A673 (cell line): ENCODE results near the gene EXOSC10. TPM values are rescaled to one million over a fixed set of nuclear protein-coding genes. Genes with fewer than 3 reads are reported as not detected.

Experiments
- BruUV-seq: library from RNA; stranded (reverse); fragments of 400-500 nt; replicated peaks from 2 replicates; lab custom pipeline; 2021; lab: Mats Ljungman, UMichigan
- CTCF ChIA-PET: fragments of 300-600 bp; sonication (Branson Sonifier 250); formaldehyde crosslinking; loops from one replicate; lab custom pipeline; 2022; ENCODE audit warnings: antibody characterized with exemption; lab: Charles Lee
- POLR2A ChIA-PET: fragments of 300-600 bp; sonication (Branson Sonifier 250); formaldehyde crosslinking; loops from one replicate; lab custom pipeline; 2022; ENCODE audit warnings: antibody characterized with exemption; ENCODE audit not compliant: low non-redundant PET; lab: Charles Lee
- DNase-seq: peaks from one replicate; pipeline ENCODE4 v3.0.0-alpha.2; 2015; ENCODE audit warnings: low spot score
- H3K27ac ChIP-seq: fragments of 200-600 bp; sonication (generic); 2 replicates; pipeline ENCODE4 v1.5.1; 2016; ENCODE audit warnings: mixed run types, low read depth, mild to moderate bottlenecking, mixed read lengths, antibody characterized with exemption, low read length; ENCODE audit not compliant: poor library complexity, severe bottlenecking
- H3K27me3 ChIP-seq: fragments of 200-600 bp; sonication (generic); replicated peaks from 2 replicates; pipeline ENCODE4 v1.6.1; 2017; ENCODE audit warnings: mixed run types, low read depth, mild to moderate bottlenecking, mixed read lengths, antibody characterized with exemption, low read length; ENCODE audit not compliant: insufficient read depth, poor library complexity
- H3K36me3 ChIP-seq: fragments of 200-600 bp; sonication (generic); 2 replicates; pipeline ENCODE4 v1.6.1; 2016; ENCODE audit warnings: mixed run types, mild to moderate bottlenecking, mixed read lengths, antibody characterized with exemption, low read length; ENCODE audit not compliant: insufficient read depth, poor library complexity, severe bottlenecking
- H3K4me1 ChIP-seq: fragments of 200-600 bp; sonication (generic); 2 replicates; pipeline ENCODE4 v1.6.1; 2017; ENCODE audit warnings: mixed run types, mild to moderate bottlenecking, mixed read lengths, antibody characterized with exemption, low read length; ENCODE audit not compliant: insufficient read depth, poor library complexity, severe bottlenecking
- H3K4me3 ChIP-seq: fragments of 200-600 bp; sonication (generic); 2 replicates; pipeline ENCODE4 v1.5.1; 2016; ENCODE audit warnings: low read depth, mixed run types, mild to moderate bottlenecking, mixed read lengths, low read length; ENCODE audit not compliant: poor library complexity, severe bottlenecking
- H3K9me3 ChIP-seq: fragments of 200-600 bp; sonication (generic); 2 replicates; pipeline ENCODE4 v1.6.1; 2016; ENCODE audit warnings: mixed run types, low read depth, mild to moderate bottlenecking, mixed read lengths, antibody characterized with exemption, low read length; ENCODE audit not compliant: poor library complexity, severe bottlenecking
- EZH2 ChIP-seq: fragments of 200-600 bp; sonication (generic); IDR thresholded peaks from 2 replicates; pipeline ENCODE4 v1.6.1; 2017; ENCODE audit warnings: borderline replicate concordance, low read depth, mild to moderate bottlenecking, mixed read lengths, antibody characterized with exemption, low read length; ENCODE audit not compliant: poor library complexity, severe bottlenecking
- intact Hi-C: fragments of 100-400 bp; cut with micrococcal nuclease; formaldehyde crosslinking; loops from one replicate; pipeline ENCODE4 v1.10.0; 2022; ENCODE audit not compliant: unreplicated experiment
- total RNA-seq: library from RNA; stranded (reverse); gene quantifications from 2 replicates; pipeline ENCODE4 v1.2.3, GENCODE V29; 2021
- TF ChIP-seq, protein P1 (sequence below): fragments of 300-800, 200-600 bp; sonication (generic); conservative IDR thresholded peaks from 2 replicates; pipeline ENCODE4 v1.5.1; 2017; ENCODE audit warnings: low read depth, mild to moderate bottlenecking, antibody characterized with exemption, low read length, moderate library complexity, mixed read lengths

The EXOSC10 gene
- total RNA-seq, 1 experiment from 2014 or later = 119 TPM

DNA sequence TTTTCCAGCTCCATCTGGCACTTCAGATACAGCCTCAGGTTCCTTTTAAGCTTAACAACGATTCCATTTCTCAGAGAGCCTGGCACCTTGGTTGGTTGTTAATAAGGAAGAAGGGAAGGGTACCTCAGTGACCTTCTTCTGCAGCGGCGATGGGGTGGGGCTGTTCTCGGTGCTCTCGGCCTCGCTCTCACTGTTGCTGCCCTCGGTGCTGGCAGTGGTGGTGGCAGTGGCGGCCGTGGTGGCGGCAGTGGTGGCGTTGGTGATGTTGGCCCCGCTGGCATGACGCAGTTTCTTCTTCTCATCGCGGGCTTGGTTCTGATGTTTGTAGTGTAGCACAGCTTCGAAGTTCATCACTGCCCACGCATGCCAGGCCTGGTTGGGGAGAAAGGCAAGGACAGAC is 30.7 kb upstream of the EXOSC10 start:
- H3K36me3 ChIP-seq = peaks cover 67% of the 10 kb centered on the region
- H3K27ac ChIP-seq = no peak overlapping the region
- no TSS peak for BruUV-seq
- intact Hi-C loops = no loop called here
- DNase-seq = no peak
- H3K9me3 ChIP-seq = no peaks in the 10 kb centered on the region
- TF ChIP-seq, protein P1, sequence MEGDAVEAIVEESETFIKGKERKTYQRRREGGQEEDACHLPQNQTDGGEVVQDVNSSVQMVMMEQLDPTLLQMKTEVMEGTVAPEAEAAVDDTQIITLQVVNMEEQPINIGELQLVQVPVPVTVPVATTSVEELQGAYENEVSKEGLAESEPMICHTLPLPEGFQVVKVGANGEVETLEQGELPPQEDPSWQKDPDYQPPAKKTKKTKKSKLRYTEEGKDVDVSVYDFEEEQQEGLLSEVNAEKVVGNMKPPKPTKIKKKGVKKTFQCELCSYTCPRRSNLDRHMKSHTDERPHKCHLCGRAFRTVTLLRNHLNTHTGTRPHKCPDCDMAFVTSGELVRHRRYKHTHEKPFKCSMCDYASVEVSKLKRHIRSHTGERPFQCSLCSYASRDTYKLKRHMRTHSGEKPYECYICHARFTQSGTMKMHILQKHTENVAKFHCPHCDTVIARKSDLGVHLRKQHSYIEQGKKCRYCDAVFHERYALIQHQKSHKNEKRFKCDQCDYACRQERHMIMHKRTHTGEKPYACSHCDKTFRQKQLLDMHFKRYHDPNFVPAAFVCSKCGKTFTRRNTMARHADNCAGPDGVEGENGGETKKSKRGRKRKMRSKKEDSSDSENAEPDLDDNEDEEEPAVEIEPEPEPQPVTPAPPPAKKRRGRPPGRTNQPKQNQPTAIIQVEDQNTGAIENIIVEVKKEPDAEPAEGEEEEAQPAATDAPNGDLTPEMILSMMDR = no peak
- TF ChIP-seq EZH2 = no peak
- H3K4me1 ChIP-seq = peaks cover 4% of the 10 kb centered on the region
- CTCF ChIA-PET = no interaction called here
- H3K4me3 ChIP-seq = no peak overlapping the region
- POLR2A ChIA-PET = no interaction called here
- no peaks in the 10 kb centered on the region for H3K27me3 ChIP-seq

DNA sequence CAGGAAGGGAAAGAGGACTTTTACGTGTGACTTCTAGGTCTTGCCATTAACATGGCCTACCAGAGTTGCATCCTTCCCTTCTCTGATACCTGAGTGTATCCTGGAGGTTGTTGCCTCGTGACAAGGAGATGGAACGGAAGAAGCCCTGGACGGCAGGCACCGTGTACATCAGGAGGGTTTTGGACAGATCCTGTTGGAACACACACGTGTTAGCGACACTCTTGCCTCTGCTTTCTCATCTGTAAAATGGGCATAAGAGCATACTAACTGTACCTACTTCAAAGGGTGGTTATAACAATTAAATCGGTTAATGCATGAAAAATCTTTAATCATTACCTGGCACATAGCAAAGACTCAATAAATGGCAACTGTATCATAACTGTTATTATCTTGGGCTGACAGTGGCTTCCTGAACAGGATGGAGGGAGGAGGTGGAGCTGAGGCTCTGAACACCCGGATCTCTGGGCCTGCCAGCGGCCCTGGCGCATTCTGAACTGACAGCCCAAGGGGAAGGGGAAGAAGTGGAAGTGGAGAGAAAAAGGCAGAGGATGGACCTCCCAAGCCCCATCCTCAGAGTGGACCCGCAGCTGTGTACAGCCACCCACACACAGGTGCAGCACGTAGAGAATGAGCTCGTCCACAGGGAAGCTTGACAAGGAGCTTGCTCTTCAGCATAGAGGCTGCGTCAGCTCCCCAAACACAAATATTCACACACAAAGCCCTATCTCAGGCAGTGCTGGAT is 30.2 kb upstream of the EXOSC10 start:
- no TSS peak for BruUV-seq
- ChIA-PET CTCF (no interaction called here), POLR2A (no interaction called here)
- Histone ChIP-seq H3K4me1 (peaks cover 4% of the 10 kb centered on the region), H3K4me3 (no peak overlapping the region), H3K27me3 (no peaks in the 10 kb centered on the region), H3K36me3 (peaks cover 69% of the 10 kb centered on the region), H3K27ac (no peak overlapping the region), H3K9me3 (no peaks in the 10 kb centered on the region)
- TF ChIP-seq, protein P1 = no peak
- no peak for TF ChIP-seq EZH2
- intact Hi-C loops = no loop called here
- no peak for DNase-seq

DNA sequence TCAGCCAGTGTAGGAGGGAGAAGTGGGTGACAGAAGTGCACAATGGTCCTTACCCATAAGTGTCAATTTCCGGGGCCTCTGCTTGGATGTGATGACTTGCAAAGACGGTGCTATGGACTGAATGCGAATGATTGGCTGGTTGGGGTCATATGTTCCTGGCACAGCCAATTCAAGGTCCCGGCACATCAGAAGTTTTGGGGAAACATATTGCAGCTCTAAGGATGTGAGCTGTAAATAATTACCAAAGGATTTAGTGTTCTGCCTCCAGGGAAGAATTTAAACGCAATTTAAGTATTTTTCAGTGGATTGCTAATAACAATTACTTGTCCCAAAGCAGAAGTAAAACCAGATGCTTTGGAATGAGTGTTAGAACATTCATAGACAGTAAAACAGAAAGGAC is 26.9 kb upstream of the EXOSC10 start:
- CTCF ChIA-PET = no interaction called here
- POLR2A ChIA-PET = no interaction called here

More for the DNA sequence above, 26.9 kb upstream of the EXOSC10 start:
- no peak for TF ChIP-seq EZH2
- TF ChIP-seq, protein P1 = no peak
- H3K27ac ChIP-seq = peak overlapping the region; percentile 29
- no peaks in the 10 kb centered on the region for H3K9me3 ChIP-seq
- DNase-seq = peak; percentile 40
- no peaks in the 10 kb centered on the region for H3K27me3 ChIP-seq
- no peak overlapping the region for H3K4me3 ChIP-seq
- BruUV-seq = no TSS peak
- H3K36me3 ChIP-seq = peaks cover 59% of the 10 kb centered on the region
- H3K4me1 ChIP-seq = peaks cover 4% of the 10 kb centered on the region
- intact Hi-C loops = no loop called here
